OCI-LY7 (cell line): ENCODE results near the gene B3GNT2. TPM values are rescaled to one million over a fixed set of nuclear protein-coding genes. Genes with fewer than 3 reads are reported as not detected.

Experiments used
- BruUV-seq: library from RNA; stranded (reverse); fragments of 400-500 nt; replicated peaks from 2 replicates; lab custom pipeline; 2021; lab: Mats Ljungman, UMichigan
- CTCF ChIA-PET: fragments of 300-600 bp; sonication (Branson Sonifier 250); formaldehyde crosslinking; loops from one replicate; lab custom pipeline; 2022; ENCODE audit warnings: antibody characterized with exemption; ENCODE audit not compliant: unreplicated experiment; lab: Charles Lee
- POLR2A ChIA-PET: fragments of 300-600 bp; sonication (Branson Sonifier 250); formaldehyde crosslinking; loops from one replicate; lab custom pipeline; 2022; ENCODE audit warnings: antibody characterized with exemption; lab: Charles Lee
- DNase-seq: peaks from one replicate; pipeline ENCODE4 v3.0.0-alpha.2; 2015; ENCODE audit warnings: low spot score
- H2AFZ ChIP-seq: fragments of 200-600 bp; sonication (generic), shearing (Covaris generic); 2 replicates; pipeline ENCODE4 v1.6.1; 2014; ENCODE audit warnings: mild to moderate bottlenecking, antibody characterized with exemption, low read length, moderate library complexity
- H3K27ac ChIP-seq: fragments of 200-600 bp; sonication (generic); 2 replicates; pipeline ENCODE4 v1.5.1; 2014; ENCODE audit warnings: mixed run types, low read depth, mild to moderate bottlenecking, moderate library complexity, low read length, inconsistent platforms; ENCODE audit not compliant: poor library complexity, severe bottlenecking
- H3K36me3 ChIP-seq: fragments of 200-600 bp; sonication (generic); 2 replicates; pipeline ENCODE4 v1.6.1; 2014; ENCODE audit warnings: mild to moderate bottlenecking, antibody characterized with exemption, low read length, moderate library complexity, mixed read lengths; ENCODE audit not compliant: insufficient read depth
- H3K4me1 ChIP-seq: fragments of 200-600 bp; sonication (generic); 2 replicates; pipeline ENCODE4 v1.5.1; 2014; ENCODE audit warnings: mild to moderate bottlenecking, low read length; ENCODE audit not compliant: insufficient read depth, poor library complexity, severe bottlenecking
- H3K4me2 ChIP-seq: fragments of 200-600 bp; sonication (generic); 2 replicates; pipeline ENCODE4 v1.6.1; 2014; ENCODE audit warnings: mild to moderate bottlenecking, low read length
- H3K4me3 ChIP-seq: fragments of 200-600 bp; sonication (generic); 2 replicates; pipeline ENCODE4 v1.5.1; 2014; ENCODE audit warnings: mild to moderate bottlenecking, low read depth, low read length; ENCODE audit not compliant: poor library complexity, severe bottlenecking
- H3K79me2 ChIP-seq: fragments of 200-600 bp; sonication (generic); 2 replicates; pipeline ENCODE4 v1.6.1; 2016; ENCODE audit warnings: low read depth, mild to moderate bottlenecking, low read length, moderate library complexity, mixed read lengths; ENCODE audit not compliant: insufficient read depth
- H3K9me2 ChIP-seq: fragments of 200-600 bp; sonication (generic); 2 replicates; pipeline ENCODE4 v1.6.1; 2016; ENCODE audit warnings: mild to moderate bottlenecking, low read length, mixed read lengths; ENCODE audit not compliant: insufficient read depth
- H3K9me3 ChIP-seq: fragments of 200-600 bp; sonication (generic); 2 replicates; pipeline ENCODE4 v1.6.1; 2014; ENCODE audit warnings: mild to moderate bottlenecking, mixed run types, low read length, mixed read lengths
- H4K20me1 ChIP-seq: fragments of 200-600 bp; sonication (generic); 2 replicates; pipeline ENCODE4 v1.6.1; 2014; ENCODE audit warnings: mild to moderate bottlenecking, antibody characterized with exemption, low read length, moderate library complexity, mixed read lengths; ENCODE audit not compliant: insufficient read depth
- CTCF ChIP-seq: fragments of 200-600 bp; sonication (generic); conservative IDR thresholded peaks from 2 replicates; pipeline ENCODE4 v1.5.1; 2014; ENCODE audit warnings: mild to moderate bottlenecking, antibody characterized with exemption, low read length, moderate library complexity, mixed read lengths
- EZH2phosphoT487 ChIP-seq: fragments of 200-600 bp; sonication (generic); IDR thresholded peaks from 2 replicates; pipeline ENCODE4 v1.6.1; 2018; ENCODE audit warnings: low read depth, borderline replicate concordance, mild to moderate bottlenecking, mixed run types, antibody characterized with exemption, low read length, moderate library complexity, mixed read lengths
- intact Hi-C: fragments of 100-400 bp; cut with micrococcal nuclease; formaldehyde crosslinking; loops from one replicate; pipeline ENCODE4 v1.10.0; 2022; ENCODE audit not compliant: unreplicated experiment
- total RNA-seq, 2 experiments: library from RNA; depleted of rRNA in 1 of 2; stranded (reverse); fragments of >200 nt in 1 of 2; shearing (Covaris generic) in 1 of 2; gene quantifications; 2 replicates each; pipeline ENCODE4 v1.2.3, GENCODE V29; 2014 to 2022

B3GNT2 gene
- total RNA-seq, 2 experiments from 2014 or later, result 51.1 to 65.8 TPM

GRCh38 chr2:62240546-62240945 lies 44.6 kb downstream of the B3GNT2 start:
- Histone ChIP-seq H3K4me3 (no peak overlapping the region), H3K36me3 (no peaks in the 10 kb centered on the region), H2AFZ (no peak overlapping the region), H4K20me1 (no peaks in the 10 kb centered on the region), H3K79me2 (no peaks in the 10 kb centered on the region), H3K4me2 (no peak overlapping the region), H3K4me1 (no peaks in the 10 kb centered on the region), H3K9me2 (no peaks in the 10 kb centered on the region), H3K9me3 (no peaks in the 10 kb centered on the region), H3K27ac (no peak overlapping the region)
- DNase-seq, result no peak
- CTCF ChIA-PET, result interaction anchor here (0.5 kb wide), 1 partner anchor 93 kb away, joined by 3 read pairs; no protein-coding TSS in a partner anchor
- TF ChIP-seq EZH2phosphoT487 (no peak), CTCF (no peak)
- no TSS peak for BruUV-seq
- POLR2A ChIA-PET, result no interaction called here
- intact Hi-C loops, result no loop called here

- H3K4me3 ChIP-seq, result no peak overlapping the region
- H3K9me2 ChIP-seq, result no peaks in the 10 kb centered on the region
- no peaks in the 10 kb centered on the region for H3K4me1 ChIP-seq
- POLR2A ChIA-PET, result no interaction called here
- TF ChIP-seq CTCF, result no peak
- TF ChIP-seq EZH2phosphoT487, result no peak
- H4K20me1 ChIP-seq, result no peaks in the 10 kb centered on the region
- no peaks in the 10 kb centered on the region for H3K9me3 ChIP-seq
- H2AFZ ChIP-seq, result no peak overlapping the region
- BruUV-seq, result no TSS peak
- no peaks in the 10 kb centered on the region for H3K36me3 ChIP-seq
- H3K27ac ChIP-seq, result no peak overlapping the region
- CTCF ChIA-PET, result no interaction called here
- no peak overlapping the region for H3K4me2 ChIP-seq
- H3K79me2 ChIP-seq, result no peaks in the 10 kb centered on the region
- DNase-seq, result no peak
- intact Hi-C loops, result no loop called here
Observed at GRCh38 chr2:62243983-62244382, 48.1 kb downstream of the B3GNT2 start.

- no peaks in the 10 kb centered on the region for H4K20me1 ChIP-seq
- H2AFZ ChIP-seq, result no peak overlapping the region
- no peaks in the 10 kb centered on the region for H3K79me2 ChIP-seq
- no peak overlapping the region for H3K27ac ChIP-seq
- H3K4me3 ChIP-seq, result no peak overlapping the region
- POLR2A ChIA-PET, result interaction anchor here (0.5 to 0.6 kb wide), 2 partner anchors 143 to 1493 kb away, joined by 3 to 4 read pairs; no protein-coding TSS in a partner anchor
- H3K4me1 ChIP-seq, result no peaks in the 10 kb centered on the region
- no peaks in the 10 kb centered on the region for H3K9me2 ChIP-seq
- intact Hi-C loops, result no loop called here
- H3K4me2 ChIP-seq, result no peak overlapping the region
- H3K9me3 ChIP-seq, result 0 out of 2 replicates have a peak, but pooled peaks cover 6% of the 10 kb centered on the region
- no TSS peak for BruUV-seq
- no peaks in the 10 kb centered on the region for H3K36me3 ChIP-seq
- no peak for DNase-seq
- CTCF ChIA-PET, result no interaction called here
- TF ChIP-seq EZH2phosphoT487, result no peak
- TF ChIP-seq CTCF, result no peak
Observed at GRCh38 chr2:62248226-62248625, 52.3 kb downstream of the B3GNT2 start.
